Measurements from ENCODE around the gene PRAME.
"Not testable (repeated sequence)": the region's sequence is repeated elsewhere in the genome, so short reads cannot be mapped to it uniquely, and the experiment has no call there.

PRAME gene

GRCh38 chr22:22587577-22588188 lies 28.6 kb upstream of the PRAME start:
- no peak for ATAC-seq
- TF ChIP-seq PATZ1 (CRISPR knock-in tag; IDR thresholded peaks at IDR 0.05; ENCODE audit: borderline replicate concordance) (no peak), CSRNP3 (CRISPR knock-in tag; IDR thresholded peaks at IDR 0.05) (no peak), BACH2 (CRISPR knock-in tag; IDR thresholded peaks at IDR 0.05; ENCODE audit: borderline replicate concordance) (no peak), TCF4 (CRISPR knock-in tag; IDR thresholded peaks at IDR 0.05; ENCODE audit: borderline replicate concordance) (no peak), TOX (CRISPR knock-in tag; IDR thresholded peaks at IDR 0.05; ENCODE audit: borderline replicate concordance) (no peak), ZNF70 (CRISPR knock-in tag; IDR thresholded peaks at IDR 0.05) (no peak), CSDC2 (CRISPR knock-in tag; IDR thresholded peaks at IDR 0.05) (no peak), ZFP30 (CRISPR knock-in tag; IDR thresholded peaks at IDR 0.05) (no peak), RARB (CRISPR knock-in tag; IDR thresholded peaks at IDR 0.05) (no peak), CREB5 (CRISPR knock-in tag; IDR thresholded peaks at IDR 0.05; ENCODE audit: low read depth) (no peak), OSR1 (CRISPR knock-in tag; IDR thresholded peaks at IDR 0.05) (no peak), ESRRG (CRISPR knock-in tag; IDR thresholded peaks at IDR 0.05) (no peak), SNAI2 (CRISPR knock-in tag; IDR thresholded peaks at IDR 0.05) (no peak), ARNTL (CRISPR knock-in tag; IDR thresholded peaks at IDR 0.05; ENCODE audit: borderline replicate concordance, low read depth) (no peak), ISL1 (CRISPR knock-in tag; IDR thresholded peaks at IDR 0.05) (no peak), ZC3H10 (CRISPR knock-in tag; IDR thresholded peaks at IDR 0.05) (no peak), TSHZ2 (CRISPR knock-in tag; IDR thresholded peaks at IDR 0.05) (no peak), ZNF565 (CRISPR knock-in tag; conservative IDR thresholded peaks at IDR 0.05; ENCODE audit: low read depth) (no peak)

- ATAC-seq: no peak
- TF ChIP-seq ZNF70 (CRISPR knock-in tag; IDR thresholded peaks at IDR 0.05): no peak
- no peak for TF ChIP-seq SNAI2 (CRISPR knock-in tag; IDR thresholded peaks at IDR 0.05)
- no peak for TF ChIP-seq ZNF565 (CRISPR knock-in tag; conservative IDR thresholded peaks at IDR 0.05; ENCODE audit: low read depth)
These were observed 25.7 kb upstream of the PRAME start for GRCh38 chr22:22584722-22585121.

GRCh38 chr22:22583030-22583429 lies 24.0 kb upstream of the PRAME start:
- TF ChIP-seq TOX (CRISPR knock-in tag; IDR thresholded peaks at IDR 0.05; ENCODE audit: borderline replicate concordance): no peak
- TF ChIP-seq ARNTL (CRISPR knock-in tag; IDR thresholded peaks at IDR 0.05; ENCODE audit: borderline replicate concordance, low read depth): no peak
- TF ChIP-seq BACH2 (CRISPR knock-in tag; IDR thresholded peaks at IDR 0.05; ENCODE audit: borderline replicate concordance): no peak
- TF ChIP-seq ZFP3 (CRISPR knock-in tag; IDR thresholded peaks at IDR 0.05): no peak
- no peak for TF ChIP-seq CREB5 (CRISPR knock-in tag; IDR thresholded peaks at IDR 0.05; ENCODE audit: low read depth)
- TF ChIP-seq ZNF70 (CRISPR knock-in tag; IDR thresholded peaks at IDR 0.05): no peak
- no peak for TF ChIP-seq CSDC2 (CRISPR knock-in tag; IDR thresholded peaks at IDR 0.05)
- no peak for TF ChIP-seq SNAI2 (CRISPR knock-in tag; IDR thresholded peaks at IDR 0.05)
- no peak for TF ChIP-seq TCF4 (CRISPR knock-in tag; IDR thresholded peaks at IDR 0.05; ENCODE audit: borderline replicate concordance)
- TF ChIP-seq CSRNP3 (CRISPR knock-in tag; IDR thresholded peaks at IDR 0.05): no peak
- TF ChIP-seq ESRRG (CRISPR knock-in tag; IDR thresholded peaks at IDR 0.05): no peak
- TF ChIP-seq OSR1 (CRISPR knock-in tag; IDR thresholded peaks at IDR 0.05): no peak
- no peak for TF ChIP-seq PATZ1 (CRISPR knock-in tag; IDR thresholded peaks at IDR 0.05; ENCODE audit: borderline replicate concordance)
- no peak for TF ChIP-seq ZNF8 (CRISPR knock-in tag; IDR thresholded peaks at IDR 0.05)
- TF ChIP-seq POU6F1 (CRISPR knock-in tag; IDR thresholded peaks at IDR 0.05; ENCODE audit: borderline replicate concordance, low read depth): no peak
- no peak for TF ChIP-seq RARB (CRISPR knock-in tag; IDR thresholded peaks at IDR 0.05)
- no peak for ATAC-seq

- not testable (repeated sequence) for ATAC-seq
These were observed 22.5 kb upstream of the PRAME start for GRCh38 chr22:22581524-22581923.
